ENCODE data around the gene FOLR2.

The FOLR2 gene

DNA sequence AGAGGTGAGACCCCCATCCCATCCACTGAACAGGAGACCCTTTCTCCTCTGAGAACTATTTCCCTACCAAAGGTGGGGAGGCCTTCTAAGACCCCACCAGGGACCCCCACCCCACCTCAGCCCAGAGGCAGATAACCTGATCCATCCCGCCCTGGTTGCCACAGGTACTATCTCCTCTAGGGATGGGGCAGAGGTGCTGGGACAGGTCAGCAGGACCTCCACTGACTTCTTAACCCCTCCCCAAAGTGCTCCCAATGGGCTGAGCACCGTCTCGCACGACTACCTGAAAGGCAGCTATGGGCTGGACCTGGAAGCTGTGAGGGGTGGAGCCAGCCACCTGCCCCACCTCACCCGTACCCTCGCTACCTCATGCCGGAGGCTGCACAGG lies 12.2 kb downstream of the FOLR2 start:
- DNase-seq (ENCODE audit: low read depth) = no peak
- TF ChIP-seq, protein P1, sequence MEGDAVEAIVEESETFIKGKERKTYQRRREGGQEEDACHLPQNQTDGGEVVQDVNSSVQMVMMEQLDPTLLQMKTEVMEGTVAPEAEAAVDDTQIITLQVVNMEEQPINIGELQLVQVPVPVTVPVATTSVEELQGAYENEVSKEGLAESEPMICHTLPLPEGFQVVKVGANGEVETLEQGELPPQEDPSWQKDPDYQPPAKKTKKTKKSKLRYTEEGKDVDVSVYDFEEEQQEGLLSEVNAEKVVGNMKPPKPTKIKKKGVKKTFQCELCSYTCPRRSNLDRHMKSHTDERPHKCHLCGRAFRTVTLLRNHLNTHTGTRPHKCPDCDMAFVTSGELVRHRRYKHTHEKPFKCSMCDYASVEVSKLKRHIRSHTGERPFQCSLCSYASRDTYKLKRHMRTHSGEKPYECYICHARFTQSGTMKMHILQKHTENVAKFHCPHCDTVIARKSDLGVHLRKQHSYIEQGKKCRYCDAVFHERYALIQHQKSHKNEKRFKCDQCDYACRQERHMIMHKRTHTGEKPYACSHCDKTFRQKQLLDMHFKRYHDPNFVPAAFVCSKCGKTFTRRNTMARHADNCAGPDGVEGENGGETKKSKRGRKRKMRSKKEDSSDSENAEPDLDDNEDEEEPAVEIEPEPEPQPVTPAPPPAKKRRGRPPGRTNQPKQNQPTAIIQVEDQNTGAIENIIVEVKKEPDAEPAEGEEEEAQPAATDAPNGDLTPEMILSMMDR (conservative IDR thresholded peaks at IDR 0.05; ENCODE audit: low read depth, low read length) = no peak
- no peak overlapping the region for H3K4me3 ChIP-seq (ENCODE audit: low read length)

DNA sequence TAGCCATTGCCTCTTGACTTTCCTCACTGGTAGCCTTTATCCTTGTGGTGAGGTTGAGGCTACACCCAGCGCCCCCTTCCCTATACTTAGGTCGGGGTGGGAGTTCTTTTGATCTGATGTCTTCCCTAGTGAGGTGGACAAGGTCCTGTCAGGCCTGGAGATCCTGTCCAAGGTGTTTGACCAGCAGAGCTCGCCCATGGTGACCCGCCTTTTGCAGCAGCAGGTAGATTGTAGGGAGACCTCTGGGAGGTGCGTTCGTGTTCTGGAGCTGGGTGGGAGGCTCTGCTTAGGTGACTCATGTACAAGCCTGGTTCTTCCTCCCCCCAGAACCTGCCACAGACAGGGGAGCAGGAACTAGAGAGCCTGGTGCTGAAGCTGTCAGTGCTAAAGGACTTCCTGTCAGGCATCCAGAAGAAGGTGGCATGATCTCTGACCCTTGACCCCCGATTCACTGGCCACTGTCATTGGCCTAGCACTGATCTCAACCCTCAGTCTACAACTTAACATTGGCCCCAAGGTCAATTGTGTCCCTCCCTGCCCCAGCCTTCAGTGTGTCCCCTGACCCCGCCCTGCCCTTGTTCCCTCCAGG lies 12.8 kb downstream of the FOLR2 start:
- H3K4me3 ChIP-seq (ENCODE audit: low read length) = no peak overlapping the region
- TF ChIP-seq, protein P1 (conservative IDR thresholded peaks at IDR 0.05; ENCODE audit: low read depth, low read length) = no peak
- DNase-seq (ENCODE audit: low read depth) = no peak

DNA sequence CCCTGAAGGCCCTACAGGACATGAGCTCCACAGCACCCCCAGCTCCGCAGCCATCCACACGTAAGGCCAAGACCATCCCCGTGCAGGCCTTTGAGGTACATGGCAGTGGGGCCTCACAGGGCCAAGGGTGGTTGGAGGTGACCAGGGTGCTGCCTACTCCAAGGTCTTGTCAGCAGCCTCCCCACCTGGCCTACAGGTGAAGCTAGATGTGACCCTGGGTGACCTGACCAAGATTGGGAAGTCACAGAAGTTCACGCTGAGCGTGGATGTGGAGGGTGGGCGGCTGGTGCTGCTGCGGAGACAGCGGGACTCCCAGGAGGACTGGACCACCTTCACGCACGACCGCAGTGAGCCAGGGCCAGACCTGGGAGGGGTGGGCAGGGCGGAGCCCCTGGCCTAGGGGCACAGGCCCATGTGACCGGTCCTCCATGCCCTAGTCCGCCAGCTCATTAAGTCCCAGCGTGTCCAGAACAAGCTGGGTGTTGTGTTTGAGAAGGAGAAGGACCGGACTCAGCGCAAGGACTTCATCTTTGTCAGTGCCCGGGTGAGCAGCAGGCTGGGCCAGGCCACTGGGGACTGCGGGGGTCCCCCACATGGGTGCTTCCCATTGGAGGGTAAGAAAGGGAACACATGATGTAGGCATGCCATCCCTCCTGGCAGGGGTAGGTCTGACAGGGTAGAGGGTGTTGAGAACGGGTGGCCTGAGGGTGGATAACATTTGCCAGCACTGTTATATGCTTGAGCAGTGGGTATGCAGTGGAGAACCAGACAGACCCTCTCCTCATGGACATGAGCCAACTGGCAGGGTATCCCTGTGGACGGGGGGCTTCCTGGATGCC lies 13.6 kb downstream of the FOLR2 start:
- TF ChIP-seq, protein P1 (conservative IDR thresholded peaks at IDR 0.05; ENCODE audit: low read depth, low read length) = no peak
- H3K4me3 ChIP-seq (ENCODE audit: low read length) = no peak overlapping the region
- DNase-seq (ENCODE audit: low read depth) = no peak

DNA sequence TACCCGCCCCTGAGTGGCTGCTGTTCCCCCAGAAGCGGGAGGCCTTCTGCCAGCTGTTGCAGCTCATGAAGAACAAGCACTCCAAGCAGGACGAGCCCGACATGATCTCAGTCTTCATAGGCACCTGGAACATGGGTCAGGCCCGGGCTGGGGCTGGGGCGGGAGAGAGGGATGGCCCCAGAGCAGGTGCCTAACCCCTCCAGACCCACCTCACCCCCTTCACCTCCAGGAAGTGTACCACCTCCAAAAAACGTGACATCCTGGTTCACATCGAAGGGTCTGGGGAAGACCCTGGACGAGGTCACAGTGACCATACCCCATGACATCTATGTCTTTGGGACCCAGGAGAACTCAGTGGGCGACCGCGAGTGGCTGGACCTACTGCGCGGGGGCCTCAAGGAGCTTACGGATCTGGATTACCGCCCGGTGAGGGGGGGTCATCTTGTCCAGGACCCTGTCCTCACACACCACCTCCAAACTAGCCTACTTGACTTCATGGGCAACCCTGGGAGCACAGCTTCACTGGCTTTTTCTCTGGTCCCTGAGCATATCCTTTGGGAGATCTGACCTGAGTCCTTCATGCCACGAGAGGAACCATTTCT lies 14.3 kb downstream of the FOLR2 start:
- DNase-seq (ENCODE audit: low read depth) = no peak
- no peak overlapping the region for H3K4me3 ChIP-seq (ENCODE audit: low read length)
- TF ChIP-seq, protein P1 (conservative IDR thresholded peaks at IDR 0.05; ENCODE audit: low read depth, low read length) = no peak

DNA sequence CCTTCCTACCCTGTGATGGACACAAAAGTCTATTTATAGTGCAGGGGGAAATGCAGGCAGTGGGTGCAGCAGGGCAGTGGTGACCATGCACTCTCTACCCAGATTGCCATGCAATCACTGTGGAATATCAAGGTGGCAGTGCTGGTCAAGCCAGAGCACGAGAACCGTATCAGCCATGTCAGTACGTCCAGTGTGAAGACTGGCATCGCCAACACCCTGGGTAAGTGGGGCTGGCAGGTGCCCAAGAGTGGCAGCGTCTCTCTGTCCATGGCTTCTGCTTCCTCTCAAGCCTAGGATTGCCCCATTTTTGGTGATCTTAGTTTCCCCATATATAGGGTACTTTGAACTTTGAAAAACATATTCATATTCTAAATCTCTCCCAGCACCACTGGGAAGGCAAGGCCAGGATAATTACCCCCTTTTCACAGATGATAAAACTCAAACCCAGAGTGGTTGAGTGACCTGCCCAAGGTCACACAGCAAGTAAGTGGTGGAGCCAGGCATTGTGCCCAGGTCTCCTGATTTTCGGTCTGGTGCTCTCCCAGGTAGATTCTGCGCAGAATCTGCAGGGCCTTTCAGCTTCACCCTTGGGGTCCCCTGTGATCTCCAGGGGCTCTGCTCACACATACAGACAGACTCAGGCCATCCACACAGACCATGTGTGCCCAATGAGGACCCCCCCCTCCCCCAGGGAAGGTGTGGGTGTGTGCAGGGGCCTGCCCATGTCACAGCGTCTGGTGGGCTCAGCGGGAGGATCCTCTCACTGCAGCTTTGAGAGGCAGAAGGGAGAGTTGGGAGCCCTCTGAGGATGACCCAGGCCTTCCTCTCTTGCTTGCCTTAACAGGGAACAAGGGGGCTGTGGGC lies 15.0 kb downstream of the FOLR2 start:
- no peak for DNase-seq (ENCODE audit: low read depth)
- no peak overlapping the region for H3K4me3 ChIP-seq (ENCODE audit: low read length)
- TF ChIP-seq, protein P1 (conservative IDR thresholded peaks at IDR 0.05; ENCODE audit: low read depth, low read length) = no peak

DNA sequence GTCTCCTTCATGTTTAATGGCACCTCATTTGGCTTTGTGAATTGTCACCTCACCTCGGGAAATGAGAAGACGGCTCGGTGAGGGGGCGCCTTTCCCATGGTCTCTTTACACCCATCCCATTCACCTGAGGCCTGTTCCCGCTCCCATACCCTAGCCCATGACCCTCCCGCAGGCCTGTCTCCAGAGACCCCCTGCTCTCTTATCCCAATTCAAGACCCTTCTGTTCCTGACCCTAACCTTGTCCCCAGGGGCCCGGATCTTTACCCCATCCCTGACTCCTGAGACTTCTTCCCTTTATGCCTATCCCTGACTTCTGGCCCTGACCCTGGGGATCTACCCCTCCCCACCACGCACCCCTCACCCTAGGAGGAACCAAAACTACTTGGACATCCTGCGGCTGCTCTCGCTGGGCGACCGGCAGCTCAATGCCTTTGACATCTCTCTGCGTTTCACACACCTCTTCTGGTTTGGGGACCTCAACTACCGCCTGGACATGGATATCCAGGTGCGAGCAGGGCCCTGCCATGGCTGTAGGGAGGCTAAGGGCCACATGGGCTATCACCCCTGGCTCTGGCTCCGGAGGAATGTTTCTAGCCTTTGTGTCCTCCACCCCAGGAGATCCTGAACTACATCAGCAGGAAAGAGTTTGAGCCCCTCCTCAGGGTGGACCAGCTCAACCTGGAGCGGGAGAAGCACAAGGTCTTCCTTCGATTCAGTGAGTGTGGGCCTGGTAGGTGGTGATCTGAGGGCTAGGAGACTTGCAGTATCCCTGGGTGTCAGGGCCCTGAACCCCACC lies 15.9 kb downstream of the FOLR2 start:
- DNase-seq (ENCODE audit: low read depth) = no peak
- H3K4me3 ChIP-seq (ENCODE audit: low read length) = no peak overlapping the region
- TF ChIP-seq, protein P1 (conservative IDR thresholded peaks at IDR 0.05; ENCODE audit: low read depth, low read length) = no peak

Data from retinal pigment epithelial cell (primary cell).